Gastrocnemius medialis (tissue), 4 donors: ENCODE measurements around the gene RAPSN. TPM values are rescaled to one million over a fixed set of nuclear protein-coding genes. Genes with fewer than 3 reads are reported as not detected.

Source experiments
- ATAC-seq, 2 donors: fragments of 150-250 bp; one replicate each; pipeline ENCODE4 v1.9.1; 2016
- DNase-seq, 2 donors: peaks; one replicate each; pipeline ENCODE4 v3.0.0-alpha.2; 2019
- H3K27ac ChIP-seq, 4 donors: fragments of 200-600 bp; sonication (generic); 1 replicate in 1 of 4; 2 replicates in 3 of 4; pipeline ENCODE4 v1.5.1; 2016 to 2018; ENCODE audit warnings: mild to moderate bottlenecking in 2 of 4, moderate library complexity in 1 of 4
- H3K27me3 ChIP-seq, 3 donors: fragments of 200-600 bp; sonication (generic) in 2 of 3; 1 replicate in 1 of 3; 2 replicates in 2 of 3; pipeline versions ENCODE4 v1.5.1 to v1.6.0; 2016 to 2019; ENCODE audit warnings: mild to moderate bottlenecking in 1 of 3, moderate library complexity in 1 of 3
- H3K36me3 ChIP-seq, 2 donors: fragments of 200-600 bp; sonication (generic) in 1 of 2; one replicate each; pipeline ENCODE4 v1.5.1; 2017 to 2018
- H3K4me1 ChIP-seq, 2 donors: fragments of 200-600 bp; sonication (generic) in 1 of 2; one replicate each; pipeline ENCODE4 v1.5.1; 2016 to 2017; ENCODE audit warnings: mild to moderate bottlenecking in 2 of 2
- H3K4me3 ChIP-seq, 4 donors: fragments of 200-600 bp; sonication (generic) in 3 of 4; 1 replicate in 1 of 4; 2 replicates in 3 of 4; pipeline ENCODE4 v1.5.1; 2016 to 2019; ENCODE audit warnings: mild to moderate bottlenecking in 2 of 4
- H3K9me3 ChIP-seq, 3 donors: fragments of 200-600 bp; sonication (generic) in 2 of 3; 1 replicate in 1 of 3; 2 replicates in 2 of 3; pipeline ENCODE4 v1.5.1; 2016 to 2019
- POLR2A ChIP-seq, 2 donors: fragments of 450-650 bp; IDR thresholded peaks; one replicate each; pipeline ENCODE4 v1.6.1; 2017; ENCODE audit warnings: antibody characterized with exemption in 2 of 2, mild to moderate bottlenecking in 2 of 2, moderate library complexity in 2 of 2
- in situ Hi-C, 4 donors: fragments of 200-750 bp; cut with MboI; loops; one replicate each; pipeline versions ENCODE4 v1.15.0 to v1.8.0; 2017; ENCODE audit warnings: low sequenced_read_pairs in 4 of 4
- intact Hi-C: fragments of 100-400 bp; cut with DNase I; formaldehyde crosslinking; loops from one replicate; pipeline ENCODE4 v1.15.1; 2023; ENCODE audit warnings: low total_unique reads
- total RNA-seq, 4 donors: library from RNA; depleted of rRNA; stranded (reverse); fragments of >200 nt; gene quantifications; one replicate each; pipeline versions ENCODE4 v1.1.0 to v1.2.3, GENCODE V29; 2016
- TF ChIP-seq, protein P1 (sequence below), 5 experiments: fragments of 450-650 bp in 3 of 5; fragments of 200-600 bp in 2 of 5; sonication (generic) in 2 of 5; IDR thresholded peaks in 4 of 5; conservative IDR thresholded peaks in 1 of 5; 1 replicate in 4 of 5; 2 replicates in 1 of 5; pipeline ENCODE4 v1.5.1; 2016 to 2019; ENCODE audit warnings: antibody characterized with exemption in 5 of 5, mild to moderate bottlenecking in 3 of 5, moderate library complexity in 3 of 5

The RAPSN gene
- total RNA-seq, 4 donors from 2014 or later, result 48.9 to 68.6 (median 59.4) TPM

DNA sequence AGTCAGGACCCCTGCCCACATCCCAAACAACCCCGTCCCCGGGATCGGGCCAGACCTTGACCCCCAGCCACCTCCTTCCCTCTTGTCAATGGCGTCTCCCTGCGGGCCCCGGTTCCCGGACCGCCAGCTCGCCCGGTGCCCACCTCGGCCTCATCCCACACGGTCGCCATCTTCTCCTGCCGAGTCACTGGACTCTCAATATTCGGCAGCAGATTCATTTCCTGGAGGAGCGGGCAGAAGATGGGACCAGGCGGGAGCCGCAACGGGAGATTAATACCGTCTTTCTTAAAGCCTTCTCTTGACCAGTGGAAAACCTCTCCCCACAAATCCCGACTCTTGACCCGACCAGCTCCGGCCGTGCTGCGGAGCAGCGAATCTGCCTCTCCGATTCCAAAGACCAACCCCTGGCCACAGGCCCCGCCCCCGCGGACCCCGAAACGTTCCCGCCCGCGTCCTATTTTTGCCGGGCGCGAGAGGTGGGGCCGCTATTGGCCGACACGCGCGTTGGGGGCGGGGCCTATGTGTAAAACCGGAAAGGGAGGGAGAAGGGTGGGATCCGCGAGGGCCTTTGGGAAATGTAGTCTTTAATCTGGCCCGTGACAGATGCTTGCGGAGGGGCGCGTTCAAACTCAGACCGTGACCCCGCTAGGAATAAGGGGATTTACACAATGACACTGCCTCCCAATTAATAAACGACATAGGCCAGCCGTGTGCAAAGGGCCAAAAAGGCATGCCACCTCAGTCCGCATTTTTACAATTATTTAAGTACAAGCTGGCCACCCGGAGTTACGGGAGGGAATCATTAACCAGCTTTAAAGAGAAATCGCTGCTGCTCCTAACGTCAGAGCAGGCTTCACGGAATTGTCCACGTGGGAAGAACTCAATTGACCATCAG, 22.6 kb downstream of the RAPSN start, which contains the start of gene PSMC3:
TSS of gene PSMC3 (minus strand) at position 378 of the 895 bp plus-strand sequence. CDS start at position 218, 160 bp downstream.
- TF ChIP-seq, protein P1, sequence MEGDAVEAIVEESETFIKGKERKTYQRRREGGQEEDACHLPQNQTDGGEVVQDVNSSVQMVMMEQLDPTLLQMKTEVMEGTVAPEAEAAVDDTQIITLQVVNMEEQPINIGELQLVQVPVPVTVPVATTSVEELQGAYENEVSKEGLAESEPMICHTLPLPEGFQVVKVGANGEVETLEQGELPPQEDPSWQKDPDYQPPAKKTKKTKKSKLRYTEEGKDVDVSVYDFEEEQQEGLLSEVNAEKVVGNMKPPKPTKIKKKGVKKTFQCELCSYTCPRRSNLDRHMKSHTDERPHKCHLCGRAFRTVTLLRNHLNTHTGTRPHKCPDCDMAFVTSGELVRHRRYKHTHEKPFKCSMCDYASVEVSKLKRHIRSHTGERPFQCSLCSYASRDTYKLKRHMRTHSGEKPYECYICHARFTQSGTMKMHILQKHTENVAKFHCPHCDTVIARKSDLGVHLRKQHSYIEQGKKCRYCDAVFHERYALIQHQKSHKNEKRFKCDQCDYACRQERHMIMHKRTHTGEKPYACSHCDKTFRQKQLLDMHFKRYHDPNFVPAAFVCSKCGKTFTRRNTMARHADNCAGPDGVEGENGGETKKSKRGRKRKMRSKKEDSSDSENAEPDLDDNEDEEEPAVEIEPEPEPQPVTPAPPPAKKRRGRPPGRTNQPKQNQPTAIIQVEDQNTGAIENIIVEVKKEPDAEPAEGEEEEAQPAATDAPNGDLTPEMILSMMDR (IDR thresholded peaks at IDR 0.05 in 4 of 5, conservative IDR thresholded peaks at IDR 0.05 in 1 of 5), result no peak
- peak; percentile 89 to 90 for TF ChIP-seq POLR2A (IDR thresholded peaks at IDR 0.05)
- H3K4me1 ChIP-seq, result peaks cover 15 to 25% of the 10 kb centered on the region in 2 donors
- peak; percentile 89 to 91 for ATAC-seq
- no peaks in the 10 kb centered on the region for H3K9me3 ChIP-seq
- DNase-seq, result peak; percentile 97 to 98
- H3K36me3 ChIP-seq, result peaks cover 3 to 40% of the 10 kb centered on the region in 2 donors
- intact Hi-C loops, result loop anchor here (1.0 to 10.0 kb wide), 3 partner anchors 18 to 1572 kb away; partner anchors contain the start of gene SLC39A13
- H3K4me3 ChIP-seq, result peak within 1 kb of the TSS; percentile 73 to 99 (median 84)
- in situ Hi-C loops, result no loop called here
- no peaks in the 10 kb centered on the region for H3K27me3 ChIP-seq
- H3K27ac ChIP-seq, result peak within 1 kb of the TSS; percentile 91 to 96 (median 94)

DNA sequence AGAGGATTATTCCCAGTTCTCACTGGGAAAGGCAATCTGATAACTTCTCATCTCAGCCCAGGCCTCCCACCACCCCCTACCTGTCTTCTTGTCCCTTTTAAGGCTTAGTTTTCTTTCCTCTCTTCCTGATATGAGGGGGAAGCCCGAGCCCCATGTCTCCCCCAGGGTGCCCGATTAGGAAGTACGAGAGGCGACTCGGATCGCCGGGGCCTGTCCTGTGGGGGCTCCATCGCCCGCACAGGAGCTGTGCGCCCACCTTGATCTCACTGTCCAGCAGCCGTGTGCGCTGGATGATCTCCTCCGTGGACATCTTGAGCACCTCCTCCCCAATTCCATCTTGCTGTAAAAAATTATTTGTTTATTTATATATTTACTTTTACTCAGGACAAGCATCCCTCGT, 23.3 kb downstream of the RAPSN start:
- in situ Hi-C loops, result no loop called here
- peak overlapping the region; percentile 91 to 96 (median 94) for H3K27ac ChIP-seq
- H3K4me3 ChIP-seq, result peak overlapping the region; percentile 73 to 99 (median 84)
- peaks cover 15 to 23% of the 10 kb centered on the region in 2 donors for H3K4me1 ChIP-seq
- DNase-seq, result no peak
- no peaks in the 10 kb centered on the region for H3K27me3 ChIP-seq
- no peaks in the 10 kb centered on the region for H3K9me3 ChIP-seq
- intact Hi-C loops, result loop anchor here (1.0 to 10.0 kb wide), 3 partner anchors 17 to 1571 kb away; partner anchors contain the start of gene SLC39A13
- ATAC-seq, result peak in 1 of 2 donors; percentile 1
- TF ChIP-seq POLR2A (IDR thresholded peaks at IDR 0.05), result no peak
- TF ChIP-seq, protein P1 (IDR thresholded peaks at IDR 0.05 in 4 of 5, conservative IDR thresholded peaks at IDR 0.05 in 1 of 5), result no peak
- H3K36me3 ChIP-seq, result peaks cover 3 to 47% of the 10 kb centered on the region in 2 donors

DNA sequence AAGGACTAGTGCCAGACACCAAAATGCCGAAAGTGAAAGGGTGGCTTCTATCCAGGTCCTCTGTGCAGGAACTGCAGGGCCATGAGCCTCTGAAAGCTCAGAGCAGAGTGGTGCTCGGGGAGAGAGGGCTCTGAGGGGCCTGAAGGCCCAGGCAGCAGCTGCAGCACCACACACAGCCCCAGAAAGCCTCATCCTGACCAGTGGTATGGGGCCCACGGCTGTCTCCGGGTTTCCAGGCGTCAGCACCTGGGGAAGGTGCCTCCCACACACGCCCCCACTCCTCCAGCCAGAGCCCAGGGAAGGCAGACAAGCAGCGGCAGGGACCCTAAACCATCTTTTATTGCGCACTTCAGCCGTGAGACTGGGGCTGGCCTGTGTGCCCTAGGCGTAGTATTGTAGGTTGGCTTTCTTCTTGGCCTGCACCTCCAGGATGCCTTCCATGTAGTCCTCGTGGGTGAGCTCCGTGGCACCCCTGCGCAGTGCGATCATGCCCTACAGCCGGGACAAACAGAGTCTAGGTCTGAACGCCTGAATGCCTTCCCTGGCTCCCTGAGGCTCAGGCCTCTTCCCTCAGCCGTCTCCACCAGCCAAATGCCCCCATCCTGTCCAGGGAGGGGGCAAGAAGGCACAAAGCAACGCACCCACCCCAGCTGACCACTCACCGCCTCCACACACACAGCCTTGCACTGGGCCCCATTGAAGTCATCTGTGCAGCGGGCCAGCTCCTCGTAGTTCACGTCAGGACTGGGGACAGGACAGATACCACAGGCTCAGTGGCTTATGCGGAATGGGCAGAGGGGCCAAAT, 30.3 kb downstream of the RAPSN start:
- TF ChIP-seq, protein P1 (IDR thresholded peaks at IDR 0.05 in 4 of 5, conservative IDR thresholded peaks at IDR 0.05 in 1 of 5), result no peak
- no peak for TF ChIP-seq POLR2A (IDR thresholded peaks at IDR 0.05)
- in situ Hi-C loops, result no loop called here
- Histone ChIP-seq H3K36me3 (peaks cover under 1 to 60% of the 10 kb centered on the region in 2 donors), H3K27me3 (no peaks in the 10 kb centered on the region), H3K4me1 (peaks cover 18 to 20% of the 10 kb centered on the region in 2 donors), H3K9me3 (no peaks in the 10 kb centered on the region), H3K4me3 (no peak overlapping the region), H3K27ac (no peak overlapping the region)
- intact Hi-C loops, result no loop called here
- DNase-seq, result no peak
- ATAC-seq, result no peak

DNA sequence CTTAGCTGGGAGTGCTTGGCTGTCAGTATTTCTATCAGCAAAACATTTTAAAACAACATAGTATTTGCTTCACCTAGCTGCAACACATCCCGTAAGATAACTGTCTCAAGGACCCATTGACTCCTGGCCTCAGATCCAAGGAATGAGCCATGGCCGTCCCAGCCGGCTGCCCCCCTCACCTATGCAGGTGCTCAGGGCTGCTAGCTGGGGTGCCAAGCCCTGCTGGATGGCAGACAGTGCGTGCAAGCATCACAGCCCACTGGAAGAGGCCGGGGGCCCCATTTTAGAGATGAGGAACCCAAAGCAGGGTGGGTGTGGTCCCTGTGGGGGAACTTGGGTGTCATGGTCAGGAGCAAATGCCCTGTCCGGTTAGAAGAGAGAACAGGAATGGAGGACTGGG, 31.2 kb downstream of the RAPSN start:
- H3K27ac ChIP-seq, result peak overlapping the region in 2 of 4 donors; percentile 13 to 84
- H3K9me3 ChIP-seq, result no peaks in the 10 kb centered on the region
- H3K4me1 ChIP-seq, result peaks cover 18 to 20% of the 10 kb centered on the region in 2 donors
- H3K4me3 ChIP-seq, result no peak overlapping the region
- peaks cover 0 to 51% of the 10 kb centered on the region in 2 donors for H3K36me3 ChIP-seq
- DNase-seq (no peak), ATAC-seq (no peak)
- in situ Hi-C loops, result no loop called here
- TF ChIP-seq, protein P1 (IDR thresholded peaks at IDR 0.05 in 4 of 5, conservative IDR thresholded peaks at IDR 0.05 in 1 of 5), result no peak
- no peak for TF ChIP-seq POLR2A (IDR thresholded peaks at IDR 0.05)
- no peaks in the 10 kb centered on the region for H3K27me3 ChIP-seq
- intact Hi-C loops, result no loop called here
